Heart left ventricle (tissue), 16 donors: Measurements from ENCODE around the gene HAUS3. TPM values are rescaled to one million over a fixed set of nuclear protein-coding genes. Genes with fewer than 3 reads are reported as not detected.

Experiments
- ATAC-seq, 4 donors: fragments of 200-7000 bp; cut with Tn5 transposase; one replicate each; pipeline ENCODE4 v1.9.1; 2020 to 2022; ENCODE audit warnings: moderate library complexity in 4 of 4, mild to moderate bottlenecking in 3 of 4, moderate number of reproducible peaks in 1 of 4
- DNase-seq, 5 donors: peaks; one replicate each; pipeline ENCODE4 v3.0.0-alpha.2; 2020
- H3K27ac ChIP-seq, 12 donors: fragments of 200-600 bp; sonication (generic) in 4 of 12; one replicate each; pipeline versions ENCODE4 v1.5.0 to v1.8.0; 2016 to 2022; ENCODE audit warnings: mild to moderate bottlenecking in 2 of 12
- H3K27me3 ChIP-seq, 9 donors: fragments of 200-600 bp; sonication (generic) in 2 of 9; one replicate each; pipeline versions ENCODE4 v1.5.1 to v1.8.0; 2016 to 2022; ENCODE audit warnings: mild to moderate bottlenecking in 3 of 9
- H3K36me3 ChIP-seq, 9 donors: fragments of 200-600 bp; sonication (generic) in 2 of 9; one replicate each; pipeline versions ENCODE4 v1.5.0 to v1.8.0; 2018 to 2022; ENCODE audit warnings: mild to moderate bottlenecking in 2 of 9
- H3K4me1 ChIP-seq, 12 donors: fragments of 200-600 bp; sonication (generic) in 4 of 12; one replicate each; pipeline versions ENCODE4 v1.5.0 to v1.8.0; 2016 to 2022; ENCODE audit warnings: mild to moderate bottlenecking in 3 of 12
- H3K4me3 ChIP-seq, 12 donors: fragments of 200-600 bp; sonication (generic) in 4 of 12; one replicate each; pipeline versions ENCODE4 v1.5.0 to v1.8.0; 2017 to 2022; ENCODE audit warnings: mild to moderate bottlenecking in 9 of 12, moderate library complexity in 4 of 12
- H3K9me3 ChIP-seq, 12 donors: fragments of 200-600 bp; sonication (generic) in 4 of 12; one replicate each; pipeline versions ENCODE4 v1.5.0 to v1.8.0; 2016 to 2022; ENCODE audit warnings: mild to moderate bottlenecking in 1 of 12
- POLR2A ChIP-seq, 2 donors: fragments of 450-650 bp; IDR thresholded peaks; one replicate each; pipeline ENCODE4 v1.6.1; 2017; ENCODE audit warnings: antibody characterized with exemption in 2 of 2, mild to moderate bottlenecking in 2 of 2, moderate library complexity in 2 of 2
- WGBS, 4 donors: extraction: QIAGEN DNeasy Blood & Tissue Kit in 2 of 4; methylation state at CpG; one replicate each; pipeline versions ENCODE4 v1.1.5 to v1.1.7; 2013 to 2018; 5-methylcytosine and 5-hydroxymethylcytosine counted together
- intact Hi-C, 10 donors: fragments of 100-400 bp; cut with DNase I; formaldehyde crosslinking; loops; one replicate each; pipeline versions ENCODE4 v1.11.1 to v1.14.2; 2022
- polyA plus RNA-seq, 2 donors: library from polyadenylated mRNA; stranded (reverse); fragments of 200-250 nt; gene quantifications; one replicate each; pipeline ENCODE4 v1.2.3, GENCODE V29; 2013
- total RNA-seq, 9 donors: library from RNA; depleted of rRNA in 2 of 9; stranded (reverse); fragments of >200 nt in 2 of 9; fragmentation: NEBNext Ultra II Directional in 3 of 9; extraction: Animal tissue kit (Norgen Biotek cat#: 25700) in 3 of 9; gene quantifications; one replicate each; pipeline versions ENCODE4 v1.1.0 to v1.2.4, GENCODE V29; 2016 to 2023
- TF ChIP-seq, protein P1 (sequence below), 12 donors: fragments of 200-600 bp; sonication (generic) in 4 of 12; IDR thresholded peaks; one replicate each; pipeline versions ENCODE4 v1.5.0 to v1.8.0; 2018 to 2022; ENCODE audit warnings: antibody characterized with exemption in 12 of 12, mild to moderate bottlenecking in 5 of 12
- donor health status: ischemic (EF 13 %, LVEDD 7.1; RV severe dilation, severe dysfunction).
- donor health status: healthy with polysubstance abuse.
- donor health status: DM: no; HTN: yes; CAD: no.
- donor health status: DM: no; HTN: no; CAD: no.
- donor health status: ischemic (EF 25% LVEDD 6.9; RV normal size, moderate dysfunction).
- donor health status: ischemic (EF 25% LVEDD 5.7; RV mildly dilated, moderate dysfunction).
- donor health status: healthy.
- donor health status: DM: yes; HTN: yes; CAD: no.
- donor health status: ischemic (EF 35%, LVEDD 5.7; RV mildly dilated, moderate dysfunction).
- donor health status: nonischemic (EF 11% LVEDD 7.7; RV severe dilation, severe dysfunction).
- donor health status: DM: yes; HTN: yes; CAD: no.
- donor health status: PGD.
- donor health status: ischemic (EF 29% LVEDD 5.4; RV normal size, mild dysfunction).
- donor health status: nonischemic (EF 23%, LVEDD 6.1; RV moderate dilation, normal function).

Gene HAUS3
- total and polyA plus RNA-seq, 11 donors: 4.2 to 8.3 (median 6.3) TPM

DNA sequence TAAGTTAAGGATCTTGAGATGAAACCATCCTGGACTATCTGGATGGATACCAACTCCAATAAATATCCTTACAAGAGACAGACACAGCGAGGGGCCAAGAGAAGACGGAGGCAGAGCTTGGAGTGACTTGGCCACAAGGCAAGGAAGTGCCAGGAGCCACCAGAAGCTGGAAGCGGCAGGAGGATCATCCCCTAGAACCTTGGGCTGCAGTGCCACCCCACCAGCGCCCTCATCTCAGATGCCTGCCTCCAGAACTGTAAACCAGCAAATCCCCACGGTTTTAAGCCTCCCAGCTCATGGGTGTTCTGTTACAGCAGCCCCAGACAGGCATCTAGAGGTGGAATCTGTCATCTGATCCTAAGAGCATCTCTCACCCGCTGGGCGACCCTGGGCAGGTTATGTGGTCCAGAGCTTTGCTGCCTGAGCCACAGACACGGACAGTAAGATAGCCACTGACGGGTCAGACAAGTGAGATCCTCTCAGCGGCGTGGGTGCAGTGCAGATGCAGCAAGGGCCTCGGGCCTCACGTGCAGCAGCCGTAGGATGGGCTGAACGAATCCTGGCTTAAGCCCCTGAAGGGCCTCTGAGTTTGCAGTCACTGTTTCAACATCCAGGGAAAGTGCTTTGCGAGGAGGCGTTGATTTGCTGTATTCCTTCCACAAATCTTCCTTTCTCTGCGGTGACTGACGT lies 45.1 kb upstream of the HAUS3 start:
- DNase-seq: peak in 2 of 5 donors; percentile 22 to 31
- no peak for TF ChIP-seq POLR2A (IDR thresholded peaks at IDR 0.05)
- TF ChIP-seq, protein P1, sequence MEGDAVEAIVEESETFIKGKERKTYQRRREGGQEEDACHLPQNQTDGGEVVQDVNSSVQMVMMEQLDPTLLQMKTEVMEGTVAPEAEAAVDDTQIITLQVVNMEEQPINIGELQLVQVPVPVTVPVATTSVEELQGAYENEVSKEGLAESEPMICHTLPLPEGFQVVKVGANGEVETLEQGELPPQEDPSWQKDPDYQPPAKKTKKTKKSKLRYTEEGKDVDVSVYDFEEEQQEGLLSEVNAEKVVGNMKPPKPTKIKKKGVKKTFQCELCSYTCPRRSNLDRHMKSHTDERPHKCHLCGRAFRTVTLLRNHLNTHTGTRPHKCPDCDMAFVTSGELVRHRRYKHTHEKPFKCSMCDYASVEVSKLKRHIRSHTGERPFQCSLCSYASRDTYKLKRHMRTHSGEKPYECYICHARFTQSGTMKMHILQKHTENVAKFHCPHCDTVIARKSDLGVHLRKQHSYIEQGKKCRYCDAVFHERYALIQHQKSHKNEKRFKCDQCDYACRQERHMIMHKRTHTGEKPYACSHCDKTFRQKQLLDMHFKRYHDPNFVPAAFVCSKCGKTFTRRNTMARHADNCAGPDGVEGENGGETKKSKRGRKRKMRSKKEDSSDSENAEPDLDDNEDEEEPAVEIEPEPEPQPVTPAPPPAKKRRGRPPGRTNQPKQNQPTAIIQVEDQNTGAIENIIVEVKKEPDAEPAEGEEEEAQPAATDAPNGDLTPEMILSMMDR (IDR thresholded peaks at IDR 0.05): no peak
- intact Hi-C loops: no loop called here
- 75 to 86% (median 81%) methylated on average over 18 to 19 of the region's 19 CpGs for WGBS, 4 donors
- H3K4me1 ChIP-seq: peaks cover 0 to 14% (median 0%) of the 10 kb centered on the region in 12 donors
- H3K36me3 ChIP-seq: no peaks in the 10 kb centered on the region
- H3K27me3 ChIP-seq: no peaks in the 10 kb centered on the region
- ATAC-seq: no peak
- H3K27ac ChIP-seq: no peak overlapping the region
- no peak overlapping the region for H3K4me3 ChIP-seq
- H3K9me3 ChIP-seq: no peaks in the 10 kb centered on the region

DNA sequence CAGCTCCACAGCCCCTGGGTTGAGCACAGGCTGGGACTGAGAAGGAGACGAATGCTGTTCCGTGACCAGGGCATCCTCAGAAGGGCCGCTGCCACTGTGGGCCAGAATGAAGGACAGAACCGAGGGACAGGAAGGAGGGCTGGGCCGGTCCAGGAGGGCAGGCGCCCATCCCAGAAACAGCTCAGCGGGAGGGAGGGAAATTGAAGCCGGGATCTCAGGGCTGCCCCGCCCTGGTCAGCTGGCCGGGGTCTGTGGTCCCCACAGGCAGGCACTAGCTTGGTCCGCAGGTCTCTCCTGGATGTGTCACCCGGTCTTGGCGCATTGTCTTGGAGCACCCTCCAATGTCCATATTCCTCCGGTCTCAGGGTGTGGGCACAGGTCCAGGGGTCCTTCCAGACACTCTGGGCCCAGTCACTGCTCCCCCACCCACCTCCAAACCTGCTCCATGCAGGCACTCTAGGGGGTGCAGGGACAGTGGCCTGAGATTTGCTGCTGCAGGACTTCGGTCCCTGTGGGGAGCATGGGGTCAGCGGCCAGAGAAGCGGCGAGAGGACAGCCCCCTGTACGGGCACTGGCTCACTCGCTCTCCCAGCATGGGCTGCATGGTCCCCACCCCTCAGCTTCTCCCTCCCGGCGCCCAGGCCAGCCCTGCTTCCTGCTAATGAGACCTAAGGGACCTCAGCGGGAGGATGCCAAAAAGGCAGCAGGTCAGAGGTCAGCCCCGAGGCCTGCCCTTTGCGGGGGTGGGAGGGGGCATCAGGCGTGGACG lies 43.9 kb upstream of the HAUS3 start:
- no peaks in the 10 kb centered on the region for H3K9me3 ChIP-seq
- 77 to 79% (median 78%) methylated on average over 22 to 27 of the region's 27 CpGs for WGBS, 4 donors
- DNase-seq (peak in 3 of 5 donors; percentile 16 to 51 (median 25)), ATAC-seq (no peak)
- H3K36me3 ChIP-seq: no peaks in the 10 kb centered on the region
- TF ChIP-seq, protein P1 (IDR thresholded peaks at IDR 0.05): no peak
- no peak for TF ChIP-seq POLR2A (IDR thresholded peaks at IDR 0.05)
- intact Hi-C loops: no loop called here
- no peak overlapping the region for H3K4me3 ChIP-seq
- no peak overlapping the region for H3K27ac ChIP-seq
- peaks cover 0 to 12% (median 0%) of the 10 kb centered on the region in 12 donors for H3K4me1 ChIP-seq
- H3K27me3 ChIP-seq: no peaks in the 10 kb centered on the region

DNA sequence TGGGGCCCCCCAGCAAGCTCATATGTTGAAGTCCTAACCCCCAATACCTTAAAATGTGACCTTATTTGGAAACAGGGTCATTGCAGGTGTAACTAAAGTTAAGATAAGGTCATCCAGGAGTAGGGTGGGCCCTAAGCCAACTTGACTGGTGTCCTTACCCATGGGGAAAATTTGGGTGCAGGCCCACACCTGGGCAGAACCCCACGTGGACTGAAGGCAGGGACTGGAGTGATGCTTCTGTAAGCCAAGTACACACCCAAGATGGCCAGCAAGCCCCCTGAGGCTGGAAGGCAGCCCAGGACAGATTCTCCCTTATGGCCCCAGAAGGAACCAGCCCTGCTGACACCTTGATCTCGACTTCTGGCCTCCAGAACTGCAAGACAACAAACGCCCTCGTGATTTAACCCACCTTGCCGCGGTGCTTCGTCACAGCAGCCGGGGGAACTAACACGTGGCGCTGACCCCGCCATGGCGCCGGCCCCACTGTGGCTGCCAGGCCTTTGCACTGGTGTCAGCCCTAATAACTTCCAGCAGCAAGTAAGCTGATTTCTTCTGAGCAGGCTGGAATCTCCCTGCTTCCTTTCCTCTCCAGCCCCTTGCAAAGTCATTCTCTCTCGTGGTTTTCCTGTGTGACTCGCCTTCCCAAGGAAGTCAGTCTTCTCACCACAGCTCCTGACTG lies 43.2 kb upstream of the HAUS3 start:
- DNase-seq (peak in 2 of 5 donors; percentile 13 to 37), ATAC-seq (no peak)
- Histone ChIP-seq H3K4me1 (peaks cover 0 to 5% (median 0%) of the 10 kb centered on the region in 12 donors), H3K27me3 (no peaks in the 10 kb centered on the region), H3K27ac (no peak overlapping the region), H3K4me3 (no peak overlapping the region), H3K36me3 (no peaks in the 10 kb centered on the region), H3K9me3 (no peaks in the 10 kb centered on the region)
- WGBS, 4 donors: 87 to 92% (median 88%) methylated on average over 14 to 15 of the region's 15 CpGs
- no peak for TF ChIP-seq POLR2A (IDR thresholded peaks at IDR 0.05)
- TF ChIP-seq, protein P1 (IDR thresholded peaks at IDR 0.05): no peak
- intact Hi-C loops: no loop called here
